Activated T-cell treated with anti-CD3 and anti-CD28 coated beads for 24 hours (primary cell): ENCODE results near the gene CARD16.

ENCODE experiments used
- DNase-seq: peaks from one replicate; pipeline ENCODE4 v3.0.0-alpha.2; 2020; ENCODE audit warnings: low read depth

Gene CARD16

GRCh38 chr11:104992781-104993180 is 52.4 kb downstream of the CARD16 start:
- no peak for DNase-seq

GRCh38 chr11:104991994-104992393 is 53.1 kb downstream of the CARD16 start:
- DNase-seq, result no peak
